ENCODE results near the gene WASHC4.

WASHC4 gene

GRCh38 chr12:105069936-105070702 is 37.4 kb upstream of the WASHC4 start:
- TF ChIP-seq, protein P1, sequence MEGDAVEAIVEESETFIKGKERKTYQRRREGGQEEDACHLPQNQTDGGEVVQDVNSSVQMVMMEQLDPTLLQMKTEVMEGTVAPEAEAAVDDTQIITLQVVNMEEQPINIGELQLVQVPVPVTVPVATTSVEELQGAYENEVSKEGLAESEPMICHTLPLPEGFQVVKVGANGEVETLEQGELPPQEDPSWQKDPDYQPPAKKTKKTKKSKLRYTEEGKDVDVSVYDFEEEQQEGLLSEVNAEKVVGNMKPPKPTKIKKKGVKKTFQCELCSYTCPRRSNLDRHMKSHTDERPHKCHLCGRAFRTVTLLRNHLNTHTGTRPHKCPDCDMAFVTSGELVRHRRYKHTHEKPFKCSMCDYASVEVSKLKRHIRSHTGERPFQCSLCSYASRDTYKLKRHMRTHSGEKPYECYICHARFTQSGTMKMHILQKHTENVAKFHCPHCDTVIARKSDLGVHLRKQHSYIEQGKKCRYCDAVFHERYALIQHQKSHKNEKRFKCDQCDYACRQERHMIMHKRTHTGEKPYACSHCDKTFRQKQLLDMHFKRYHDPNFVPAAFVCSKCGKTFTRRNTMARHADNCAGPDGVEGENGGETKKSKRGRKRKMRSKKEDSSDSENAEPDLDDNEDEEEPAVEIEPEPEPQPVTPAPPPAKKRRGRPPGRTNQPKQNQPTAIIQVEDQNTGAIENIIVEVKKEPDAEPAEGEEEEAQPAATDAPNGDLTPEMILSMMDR (conservative IDR thresholded peaks at IDR 0.05; ENCODE audit: low read depth, low read length) = no peak
- Histone ChIP-seq H3K4me3 (IDR thresholded peaks at IDR 0.05; ENCODE audit: insufficient read depth, low read depth, low read length) (no peak overlapping the region), H3K4me1 (ENCODE audit: low read depth, poor library complexity, severe bottlenecking) (no peaks in the 10 kb centered on the region), H4K20me1 (ENCODE audit: insufficient read depth) (no peaks in the 10 kb centered on the region), H3K27ac (no peak overlapping the region), H3K27me3 (ENCODE audit: insufficient read depth, low read depth) (no peaks in the 10 kb centered on the region), H3K36me3 (ENCODE audit: insufficient read depth) (no peaks in the 10 kb centered on the region), H3K9ac (no peak overlapping the region), H3K79me2 (ENCODE audit: insufficient read depth, low read depth) (no peaks in the 10 kb centered on the region), H3K4me2 (no peak overlapping the region), H2AFZ (ENCODE audit: low read depth) (no peak overlapping the region)

DNA sequence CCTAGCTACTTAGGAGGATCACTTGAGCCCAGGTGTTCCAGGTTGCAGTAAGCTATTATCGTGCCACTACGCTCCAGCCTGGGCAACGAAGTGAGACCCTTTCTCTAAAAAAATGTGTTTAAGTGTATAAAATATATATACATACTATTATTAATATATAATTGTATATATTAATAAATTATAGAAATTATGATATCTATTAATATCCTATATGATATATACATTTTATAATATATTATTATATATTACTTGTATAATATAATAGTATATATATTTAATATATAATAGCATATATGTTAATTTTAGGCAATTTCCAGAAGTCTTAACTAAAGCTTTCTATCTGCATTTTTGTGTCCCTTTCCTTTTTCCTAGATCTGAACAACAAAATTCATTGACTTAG is 35.5 kb upstream of the WASHC4 start:
- H2AFZ ChIP-seq (ENCODE audit: low read depth) = no peak overlapping the region
- no peaks in the 10 kb centered on the region for H3K36me3 ChIP-seq (ENCODE audit: insufficient read depth)
- no peak overlapping the region for H3K4me2 ChIP-seq
- no peaks in the 10 kb centered on the region for H4K20me1 ChIP-seq (ENCODE audit: insufficient read depth)
- no peaks in the 10 kb centered on the region for H3K79me2 ChIP-seq (ENCODE audit: insufficient read depth, low read depth)
- no peaks in the 10 kb centered on the region for H3K27me3 ChIP-seq (ENCODE audit: insufficient read depth, low read depth)
- H3K9ac ChIP-seq = no peak overlapping the region
- no peaks in the 10 kb centered on the region for H3K4me1 ChIP-seq (ENCODE audit: low read depth, poor library complexity, severe bottlenecking)
- H3K4me3 ChIP-seq (IDR thresholded peaks at IDR 0.05; ENCODE audit: insufficient read depth, low read depth, low read length) = no peak overlapping the region
- TF ChIP-seq, protein P1 (conservative IDR thresholded peaks at IDR 0.05; ENCODE audit: low read depth, low read length) = no peak
- no peak overlapping the region for H3K27ac ChIP-seq

- Histone ChIP-seq H3K9ac (no peak overlapping the region), H3K4me2 (no peak overlapping the region), H3K79me2 (ENCODE audit: insufficient read depth, low read depth) (no peaks in the 10 kb centered on the region), H2AFZ (ENCODE audit: low read depth) (no peak overlapping the region), H4K20me1 (ENCODE audit: insufficient read depth) (no peaks in the 10 kb centered on the region), H3K4me1 (ENCODE audit: low read depth, poor library complexity, severe bottlenecking) (no peaks in the 10 kb centered on the region), H3K27me3 (ENCODE audit: insufficient read depth, low read depth) (no peaks in the 10 kb centered on the region), H3K36me3 (ENCODE audit: insufficient read depth) (no peaks in the 10 kb centered on the region), H3K27ac (no peak overlapping the region), H3K4me3 (IDR thresholded peaks at IDR 0.05; ENCODE audit: insufficient read depth, low read depth, low read length) (no peak overlapping the region)
- TF ChIP-seq, protein P1 (conservative IDR thresholded peaks at IDR 0.05; ENCODE audit: low read depth, low read length) = no peak
Observed at GRCh38 chr12:105072888-105073488, 34.5 kb upstream of the WASHC4 start.

DNA sequence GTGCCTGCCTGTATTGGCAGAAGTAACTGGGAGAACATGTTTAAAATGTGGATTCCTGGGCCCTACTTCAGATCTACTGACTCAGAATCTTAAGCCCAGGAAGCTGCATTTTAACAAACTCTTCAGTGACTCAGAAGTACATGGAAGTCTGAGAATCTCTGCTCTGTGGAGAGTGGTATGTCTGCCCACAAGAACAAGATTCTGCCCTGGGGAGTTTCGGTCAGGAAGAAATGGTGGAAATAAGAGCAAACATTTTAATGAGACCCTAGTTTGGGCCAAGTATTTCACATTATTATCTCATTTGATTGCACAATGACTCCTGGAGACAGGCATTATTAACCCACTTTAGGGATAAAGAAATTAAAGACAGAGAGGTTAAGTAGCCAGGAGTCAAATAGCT is 31.4 kb upstream of the WASHC4 start:
- Histone ChIP-seq H3K79me2 (ENCODE audit: insufficient read depth, low read depth) (no peaks in the 10 kb centered on the region), H4K20me1 (ENCODE audit: insufficient read depth) (no peaks in the 10 kb centered on the region), H3K4me2 (no peak overlapping the region), H3K9ac (no peak overlapping the region), H3K36me3 (ENCODE audit: insufficient read depth) (no peaks in the 10 kb centered on the region), H3K27me3 (ENCODE audit: insufficient read depth, low read depth) (no peaks in the 10 kb centered on the region), H2AFZ (ENCODE audit: low read depth) (no peak overlapping the region), H3K27ac (no peak overlapping the region), H3K4me3 (IDR thresholded peaks at IDR 0.05; ENCODE audit: insufficient read depth, low read depth, low read length) (no peak overlapping the region), H3K4me1 (ENCODE audit: low read depth, poor library complexity, severe bottlenecking) (no peaks in the 10 kb centered on the region)
- TF ChIP-seq, protein P1 (conservative IDR thresholded peaks at IDR 0.05; ENCODE audit: low read depth, low read length) = no peak
